ENCODE results near the gene CHD6. TPM values are rescaled to one million over a fixed set of nuclear protein-coding genes. Genes with fewer than 3 reads are reported as not detected.

The CHD6 gene
- total and polyA plus RNA-seq, 2 experiments from 2014 or later = 41.0 to 158 TPM

- H3K4me2 ChIP-seq = no peak overlapping the region
- H4K20me1 ChIP-seq (replicated peaks; ENCODE audit: insufficient read depth) = peaks cover 14% of the 10 kb centered on the region; the same call in 1 of the 2 replicates
- TF ChIP-seq REST (IDR thresholded peaks at IDR 0.05; ENCODE audit: unreplicated experiment) (no peak), ZNF114 (CRISPR knock-in tag; IDR thresholded peaks at IDR 0.05) (no peak), NANOG (IDR thresholded peaks at IDR 0.05; ENCODE audit: borderline replicate concordance) (no peak), ETS1 (IDR thresholded peaks at IDR 0.05) (no peak), CTCF (conservative IDR thresholded peaks at IDR 0.05; ENCODE audit: low read depth in 2 of 2) (no peak), POLR2AphosphoS5 (IDR thresholded peaks at IDR 0.05; ENCODE audit: low read depth) (no peak), JUNB (IDR thresholded peaks at IDR 0.05; ENCODE audit: unreplicated experiment) (no peak), STAT1 (IDR thresholded peaks at IDR 0.05; ENCODE audit: unreplicated experiment) (no peak), ZNF331 (CRISPR knock-in tag; IDR thresholded peaks at IDR 0.05; ENCODE audit: low read depth) (no peak)
- H3K27ac ChIP-seq (ENCODE audit: low read depth) = no peak overlapping the region
- H3K4me3 Mint-ChIP-seq = no peak overlapping the region
- H3K79me2 ChIP-seq (replicated peaks; ENCODE audit: insufficient read depth) = peaks cover 73% of the 10 kb centered on the region
- peaks cover 15% of the 10 kb centered on the region for H3K9me3 Mint-ChIP-seq
- peaks cover 31% of the 10 kb centered on the region for H3K36me3 Mint-ChIP-seq (ENCODE audit: low read depth)
- no peak for ATAC-seq
- H3K36me3 ChIP-seq (ENCODE audit: insufficient read depth) = no peaks in the 10 kb centered on the region; the same call in 1 of the 2 replicates
- no peak overlapping the region for H3K27ac Mint-ChIP-seq
- no peak for DNase-seq (ENCODE audit: low spot score)
- peaks cover 2% of the 10 kb centered on the region for H3K27me3 Mint-ChIP-seq (ENCODE audit: insufficient read depth, low read depth, poor library complexity)
- H2AFZ ChIP-seq = no peak overlapping the region
- H3F3A ChIP-seq (replicated peaks; ENCODE audit: low read depth) = no peaks in the 10 kb centered on the region
- H3K4me3 ChIP-seq = no peak overlapping the region
- H3K4me1 ChIP-seq (ENCODE audit: insufficient read depth) = no peaks in the 10 kb centered on the region
- H3K27me3 ChIP-seq (ENCODE audit: insufficient read depth) = no peaks in the 10 kb centered on the region
- no peaks in the 10 kb centered on the region for H3K9me2 ChIP-seq (ENCODE audit: insufficient read depth)
- peaks cover 4% of the 10 kb centered on the region; the same call in 2 of the 3 replicates for H3K4me1 Mint-ChIP-seq
These were observed 84.0 kb downstream of the CHD6 start for GRCh38 chr20:41534170-41534569.
